PC-3 (cell line): ENCODE measurements around the gene MLLT10. TPM values are rescaled to one million over a fixed set of nuclear protein-coding genes. Genes with fewer than 3 reads are reported as not detected.

Source experiments
- ATAC-seq: fragments of 200-7000 bp; cut with Tn5 transposase; 2 replicates; pipeline ENCODE4 v1.9.1; 2020; ENCODE audit warnings: mild to moderate bottlenecking, moderate library complexity
- BruUV-seq: library from RNA; stranded (reverse); fragments of 400-500 nt; replicated peaks from 2 replicates; lab custom pipeline; 2021; lab: Mats Ljungman, UMichigan
- CTCF ChIA-PET: fragments of 300-600 bp; sonication (Branson Sonifier 250); formaldehyde crosslinking; loops from one replicate; lab custom pipeline; 2022; ENCODE audit warnings: antibody characterized with exemption; lab: Charles Lee
- POLR2A ChIA-PET: fragments of 300-600 bp; sonication (Branson Sonifier 250); formaldehyde crosslinking; loops from one replicate; lab custom pipeline; 2022; ENCODE audit warnings: antibody characterized with exemption; ENCODE audit not compliant: unreplicated experiment; lab: Charles Lee
- DNase-seq: peaks from one replicate; pipeline ENCODE4 v3.0.0-alpha.2; 2015
- H2AFZ ChIP-seq: fragments of 300-600 bp; sonication (generic); 2 replicates; pipeline ENCODE4 v1.6.0; 2016; ENCODE audit warnings: antibody characterized with exemption, low read length
- H3F3A ChIP-seq: fragments of 300-600 bp; sonication (generic); one replicate; pipeline ENCODE4 v1.6.0; 2017; ENCODE audit warnings: antibody characterized with exemption, low read length, control low read depth, mild to moderate bottlenecking; ENCODE audit not compliant: unreplicated experiment
- H3K27ac ChIP-seq: fragments of 300-600 bp; sonication (generic); 2 replicates; pipeline ENCODE4 v1.5.1; 2016; ENCODE audit warnings: mild to moderate bottlenecking, low read length
- H3K27me3 ChIP-seq: fragments of 300-600 bp; sonication (generic); 2 replicates; pipeline ENCODE4 v1.6.1; 2016; ENCODE audit warnings: low read length, mixed read lengths
- H3K36me3 ChIP-seq: fragments of 300-600 bp; sonication (generic); 2 replicates; pipeline ENCODE4 v1.6.1; 2016; ENCODE audit warnings: low read depth, mixed run types, low read length, mixed read lengths
- H3K4me1 ChIP-seq: fragments of 300-600 bp; sonication (generic); 2 replicates; pipeline ENCODE4 v1.5.1; 2016; ENCODE audit warnings: low read length; ENCODE audit not compliant: insufficient read depth
- H3K4me2 ChIP-seq: fragments of 300-600 bp; sonication (generic); 2 replicates; pipeline ENCODE4 v1.6.0; 2016; ENCODE audit warnings: low read length
- H3K4me3 ChIP-seq: fragments of 300-600 bp; sonication (generic); 2 replicates; pipeline ENCODE4 v1.5.1; 2016; ENCODE audit warnings: mild to moderate bottlenecking, low read length, mixed read lengths
- H3K79me2 ChIP-seq: fragments of 300-600 bp; sonication (generic); 2 replicates; pipeline ENCODE4 v1.6.1; 2017; ENCODE audit warnings: low read length, mixed read lengths
- H3K9ac ChIP-seq: fragments of 300-600 bp; sonication (generic); 2 replicates; pipeline ENCODE4 v1.6.0; 2016; ENCODE audit warnings: mild to moderate bottlenecking, low read length
- H3K9me2 ChIP-seq: fragments of 300-600 bp; sonication (generic); replicated peaks from 2 replicates; pipeline ENCODE4 v1.6.1; 2016; ENCODE audit warnings: mixed run types, low read length, mixed read lengths
- H3K9me3 ChIP-seq: fragments of 300-600 bp; sonication (generic); 2 replicates; pipeline ENCODE4 v1.6.1; 2016; ENCODE audit warnings: low read length, mixed read lengths
- H4K20me1 ChIP-seq: fragments of 300-600 bp; sonication (generic); 2 replicates; pipeline ENCODE4 v1.6.1; 2016; ENCODE audit warnings: low read length, mixed read lengths
- EZH2 ChIP-seq: fragments of 300-600 bp; sonication (generic); IDR thresholded peaks from one replicate; pipeline ENCODE4 v1.6.1; 2017; ENCODE audit warnings: antibody characterized with exemption, mild to moderate bottlenecking, low read length; ENCODE audit not compliant: unreplicated experiment
- EZH2phosphoT487 ChIP-seq: fragments of 300-600 bp; sonication (generic); IDR thresholded peaks from 2 replicates; pipeline ENCODE4 v1.6.1; 2018; ENCODE audit warnings: mild to moderate bottlenecking, antibody characterized with exemption, low read length, borderline replicate concordance
- intact Hi-C: fragments of 100-400 bp; cut with micrococcal nuclease; formaldehyde crosslinking; loops from 2 replicates; pipeline ENCODE4 v1.9.0; 2023
- total RNA-seq: library from RNA; depleted of rRNA; stranded (reverse); fragments of >200 nt; gene quantifications from 2 replicates; pipeline ENCODE4 v1.2.3, GENCODE V29; 2014
- TF ChIP-seq, protein P1 (sequence below): fragments of 300-600 bp; sonication (generic); conservative IDR thresholded peaks from 2 replicates; pipeline ENCODE4 v1.5.1; 2017; ENCODE audit warnings: antibody characterized with exemption, low read depth, mild to moderate bottlenecking, low read length

The MLLT10 gene
- total RNA-seq, 1 experiment from 2014 or later, result 32.5 TPM

DNA sequence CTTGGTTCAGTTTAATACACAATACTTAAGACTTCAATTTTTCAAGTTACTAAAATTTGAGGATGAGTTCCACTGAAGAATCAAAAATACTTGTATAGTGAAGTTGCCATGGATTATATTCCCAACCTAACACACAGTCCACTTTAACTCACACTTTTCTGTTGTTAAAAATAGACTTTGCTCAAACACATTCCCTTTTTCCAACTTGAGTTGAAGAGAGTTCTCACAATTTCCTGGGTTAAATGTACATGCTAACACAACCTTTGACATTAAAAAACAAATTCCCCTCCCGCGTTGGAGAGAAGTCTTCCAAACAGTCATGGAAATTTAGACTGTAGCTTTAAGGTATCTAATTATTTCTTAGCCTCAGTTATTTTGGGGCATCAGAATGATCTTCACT, 35.7 kb upstream of the MLLT10 start:
- no peaks in the 10 kb centered on the region for H3K9me2 ChIP-seq
- BruUV-seq, result no TSS peak
- POLR2A ChIA-PET, result interaction anchor here (0.7 kb wide), 1 partner anchor 27 kb away, joined by 9 read pairs; no protein-coding TSS in a partner anchor
- no peaks in the 10 kb centered on the region for H3K36me3 ChIP-seq
- H3F3A ChIP-seq, result no peaks in the 10 kb centered on the region
- no peak overlapping the region for H2AFZ ChIP-seq
- no peaks in the 10 kb centered on the region for H3K27me3 ChIP-seq
- H3K4me1 ChIP-seq, result no peaks in the 10 kb centered on the region; the same call in 1 of the 2 replicates
- H3K4me3 ChIP-seq, result no peak overlapping the region
- CTCF ChIA-PET, result no interaction called here
- TF ChIP-seq EZH2 (no peak), EZH2phosphoT487 (no peak)
- TF ChIP-seq, protein P1, sequence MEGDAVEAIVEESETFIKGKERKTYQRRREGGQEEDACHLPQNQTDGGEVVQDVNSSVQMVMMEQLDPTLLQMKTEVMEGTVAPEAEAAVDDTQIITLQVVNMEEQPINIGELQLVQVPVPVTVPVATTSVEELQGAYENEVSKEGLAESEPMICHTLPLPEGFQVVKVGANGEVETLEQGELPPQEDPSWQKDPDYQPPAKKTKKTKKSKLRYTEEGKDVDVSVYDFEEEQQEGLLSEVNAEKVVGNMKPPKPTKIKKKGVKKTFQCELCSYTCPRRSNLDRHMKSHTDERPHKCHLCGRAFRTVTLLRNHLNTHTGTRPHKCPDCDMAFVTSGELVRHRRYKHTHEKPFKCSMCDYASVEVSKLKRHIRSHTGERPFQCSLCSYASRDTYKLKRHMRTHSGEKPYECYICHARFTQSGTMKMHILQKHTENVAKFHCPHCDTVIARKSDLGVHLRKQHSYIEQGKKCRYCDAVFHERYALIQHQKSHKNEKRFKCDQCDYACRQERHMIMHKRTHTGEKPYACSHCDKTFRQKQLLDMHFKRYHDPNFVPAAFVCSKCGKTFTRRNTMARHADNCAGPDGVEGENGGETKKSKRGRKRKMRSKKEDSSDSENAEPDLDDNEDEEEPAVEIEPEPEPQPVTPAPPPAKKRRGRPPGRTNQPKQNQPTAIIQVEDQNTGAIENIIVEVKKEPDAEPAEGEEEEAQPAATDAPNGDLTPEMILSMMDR, result no peak
- H3K9me3 ChIP-seq, result no peaks in the 10 kb centered on the region
- intact Hi-C loops, result loop anchor here (5.0 to 10.0 kb wide), 4 partner anchors 164 to 424 kb away; no protein-coding TSS in a partner anchor
- no peak overlapping the region for H3K9ac ChIP-seq
- DNase-seq, result no peak
- H3K79me2 ChIP-seq, result no peaks in the 10 kb centered on the region
- no peak overlapping the region for H3K4me2 ChIP-seq
- no peak for ATAC-seq
- no peak overlapping the region for H3K27ac ChIP-seq
- no peaks in the 10 kb centered on the region for H4K20me1 ChIP-seq

- H3K4me2 ChIP-seq, result no peak overlapping the region
- no peaks in the 10 kb centered on the region for H3K79me2 ChIP-seq
- BruUV-seq, result no TSS peak
- ChIA-PET CTCF (no interaction called here), POLR2A (no interaction called here)
- no peaks in the 10 kb centered on the region for H3K9me3 ChIP-seq
- no peaks in the 10 kb centered on the region for H3F3A ChIP-seq
- no peak overlapping the region for H3K27ac ChIP-seq
- no peaks in the 10 kb centered on the region; the same call in 1 of the 2 replicates for H3K4me1 ChIP-seq
- no peak overlapping the region for H3K9ac ChIP-seq
- intact Hi-C loops, result loop anchor here (5.0 to 10.0 kb wide), 4 partner anchors 164 to 424 kb away; no protein-coding TSS in a partner anchor
- TF ChIP-seq, protein P1, result no peak
- TF ChIP-seq EZH2phosphoT487 (no peak), EZH2 (no peak)
- H2AFZ ChIP-seq, result no peak overlapping the region
- H3K27me3 ChIP-seq, result no peaks in the 10 kb centered on the region
- H3K9me2 ChIP-seq, result no peaks in the 10 kb centered on the region
- DNase-seq (no peak), ATAC-seq (no peak)
- H4K20me1 ChIP-seq, result no peaks in the 10 kb centered on the region
- no peaks in the 10 kb centered on the region for H3K36me3 ChIP-seq
- H3K4me3 ChIP-seq, result no peak overlapping the region
These were observed 35.0 kb upstream of the MLLT10 start for GRCh38 chr10:21498986-21499385.

- H3K4me2 ChIP-seq, result no peak overlapping the region
- no peak for DNase-seq
- ChIA-PET CTCF (no interaction called here), POLR2A (no interaction called here)
- no peak overlapping the region for H3K9ac ChIP-seq
- H3K4me3 ChIP-seq, result no peak overlapping the region
- no peak for ATAC-seq
- no peaks in the 10 kb centered on the region; the same call in 1 of the 2 replicates for H3K4me1 ChIP-seq
- no peaks in the 10 kb centered on the region for H3K9me2 ChIP-seq
- H3K27ac ChIP-seq, result no peak overlapping the region
- H3K79me2 ChIP-seq, result no peaks in the 10 kb centered on the region
- intact Hi-C loops, result loop anchor here (5.0 to 10.0 kb wide), 4 partner anchors 165 to 425 kb away; no protein-coding TSS in a partner anchor
- no peaks in the 10 kb centered on the region for H4K20me1 ChIP-seq
- H2AFZ ChIP-seq, result no peak overlapping the region
- no peak for TF ChIP-seq EZH2phosphoT487
- TF ChIP-seq EZH2, result no peak
- H3K9me3 ChIP-seq, result no peaks in the 10 kb centered on the region
- no peaks in the 10 kb centered on the region for H3F3A ChIP-seq
- no TSS peak for BruUV-seq
- H3K36me3 ChIP-seq, result no peaks in the 10 kb centered on the region
- H3K27me3 ChIP-seq, result no peaks in the 10 kb centered on the region
These were observed 34.1 kb upstream of the MLLT10 start for GRCh38 chr10:21499701-21500577.
